NCI-H82 treated with DMSO at 0.1 percent for 48 hours (cell line): Measurements from ENCODE around the gene OR10AD1.
"Not testable (repeated sequence)": the region's sequence is repeated elsewhere in the genome, so short reads cannot be mapped to it uniquely, and the experiment has no call there.

Source experiments
- DNase-seq: peaks from one replicate; lab custom pipeline; 2025; ENCODE audit not compliant: unreplicated experiment; lab: John Stamatoyannopoulos, UW

Gene OR10AD1, protein sequence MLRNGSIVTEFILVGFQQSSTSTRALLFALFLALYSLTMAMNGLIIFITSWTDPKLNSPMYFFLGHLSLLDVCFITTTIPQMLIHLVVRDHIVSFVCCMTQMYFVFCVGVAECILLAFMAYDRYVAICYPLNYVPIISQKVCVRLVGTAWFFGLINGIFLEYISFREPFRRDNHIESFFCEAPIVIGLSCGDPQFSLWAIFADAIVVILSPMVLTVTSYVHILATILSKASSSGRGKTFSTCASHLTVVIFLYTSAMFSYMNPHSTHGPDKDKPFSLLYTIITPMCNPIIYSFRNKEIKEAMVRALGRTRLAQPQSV

DNA sequence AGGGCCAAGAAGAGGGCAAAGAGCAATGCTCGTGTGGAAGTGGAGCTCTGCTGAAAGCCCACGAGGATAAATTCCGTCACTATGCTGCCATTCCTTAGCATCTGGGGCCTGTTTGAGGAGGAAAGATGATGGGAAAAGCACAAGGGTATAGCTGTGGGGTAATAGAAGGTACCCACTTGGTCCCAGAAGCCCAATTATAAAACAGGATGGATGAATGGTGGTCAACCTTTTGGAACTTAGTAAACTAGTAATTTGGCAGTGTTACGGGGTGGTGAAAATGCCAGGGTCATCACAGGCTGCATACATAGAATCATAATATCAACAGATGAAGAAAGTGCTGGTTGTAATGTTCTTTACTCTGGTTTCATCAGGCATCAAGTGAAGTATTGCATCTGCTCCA lies at the start of gene OR10AD1:
Gene OR10AD1, minus strand, starts transcription at position 101 of the 400 bp plus-strand sequence. Its CDS starts 0 bp downstream, at position 101.
- DNase-seq: no peak

DNA sequence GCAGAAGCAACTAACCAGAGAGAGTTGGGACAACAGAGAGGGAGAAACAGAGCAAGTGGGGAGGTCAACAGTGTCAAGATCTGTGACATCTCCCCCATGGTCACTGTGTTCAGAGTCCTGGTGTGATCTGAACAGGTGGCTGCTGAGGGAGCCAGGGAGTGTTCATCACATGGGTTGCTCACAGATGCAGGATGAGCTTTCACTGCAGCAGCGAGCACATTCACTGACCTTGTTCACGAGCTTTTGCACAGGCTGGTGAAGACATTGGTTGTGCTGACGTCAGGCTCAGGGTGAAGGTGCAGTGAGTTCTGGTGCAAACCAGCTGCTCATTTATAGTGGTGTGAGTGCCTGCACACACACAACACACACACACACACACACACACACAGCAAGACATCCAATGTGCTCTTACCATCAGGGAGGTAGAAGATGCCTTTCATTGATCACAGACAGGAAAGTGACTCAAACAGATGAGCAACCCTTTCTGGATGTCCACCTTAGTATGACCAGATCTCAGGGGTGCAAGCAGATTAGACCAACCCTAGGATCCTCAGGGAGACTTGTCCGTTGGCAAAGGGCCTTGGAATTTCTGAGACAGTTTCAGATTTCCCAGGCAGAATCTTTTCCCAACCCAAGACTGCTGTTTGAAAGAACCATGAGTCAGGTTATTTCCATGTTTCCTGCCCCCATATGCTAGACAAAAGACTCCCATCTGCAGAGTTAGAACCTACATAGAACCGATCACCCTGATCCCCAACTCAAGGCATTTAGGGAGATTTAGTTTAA lies 44.3 kb upstream of the OR10AD1 start:
- no peak for DNase-seq

DNA sequence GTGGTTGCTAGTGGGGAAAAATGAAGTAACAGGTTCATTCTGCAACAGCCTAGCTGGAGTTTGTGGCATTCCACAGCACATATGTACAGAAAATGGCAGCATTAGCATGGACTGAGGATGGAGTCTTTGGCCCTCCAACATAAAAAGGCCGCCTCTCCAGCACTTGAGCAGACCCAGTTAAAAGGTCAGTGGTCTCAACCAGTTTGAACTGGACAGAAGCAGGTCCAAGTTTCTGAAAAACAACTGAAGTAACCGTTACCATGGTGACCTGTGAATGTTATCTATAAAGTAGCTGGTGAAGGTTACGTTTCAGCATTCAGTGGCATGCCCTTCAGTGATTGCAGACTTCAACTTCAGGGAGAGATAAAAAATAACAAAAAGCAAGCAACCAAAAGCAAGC lies 34.1 kb upstream of the OR10AD1 start:
- no peak for DNase-seq

DNA sequence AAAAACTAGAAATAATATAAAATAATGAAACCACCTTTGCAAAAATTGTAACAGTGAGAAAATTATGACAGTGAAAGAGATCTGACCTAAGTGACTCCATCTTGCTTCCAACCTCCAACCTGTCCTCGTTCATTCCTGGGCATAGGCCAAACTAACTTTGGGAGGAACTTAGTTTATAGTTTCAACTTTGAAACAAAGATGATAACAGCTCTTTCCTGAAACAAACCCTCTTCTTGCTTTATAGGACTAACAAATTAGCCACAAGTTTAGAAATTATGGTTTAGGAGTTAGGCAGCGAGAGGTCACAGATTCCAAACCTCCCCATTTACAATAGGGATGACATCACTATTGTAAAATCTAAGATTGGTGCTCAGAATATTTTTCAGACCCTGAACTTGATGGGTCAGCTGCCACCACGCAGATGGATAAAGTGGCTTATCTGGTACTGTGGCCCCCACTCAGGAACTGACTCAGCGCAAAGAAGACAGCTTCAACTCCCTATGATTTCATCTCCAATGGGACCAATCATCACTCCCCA lies 32.8 kb upstream of the OR10AD1 start:
- DNase-seq: no peak

DNA sequence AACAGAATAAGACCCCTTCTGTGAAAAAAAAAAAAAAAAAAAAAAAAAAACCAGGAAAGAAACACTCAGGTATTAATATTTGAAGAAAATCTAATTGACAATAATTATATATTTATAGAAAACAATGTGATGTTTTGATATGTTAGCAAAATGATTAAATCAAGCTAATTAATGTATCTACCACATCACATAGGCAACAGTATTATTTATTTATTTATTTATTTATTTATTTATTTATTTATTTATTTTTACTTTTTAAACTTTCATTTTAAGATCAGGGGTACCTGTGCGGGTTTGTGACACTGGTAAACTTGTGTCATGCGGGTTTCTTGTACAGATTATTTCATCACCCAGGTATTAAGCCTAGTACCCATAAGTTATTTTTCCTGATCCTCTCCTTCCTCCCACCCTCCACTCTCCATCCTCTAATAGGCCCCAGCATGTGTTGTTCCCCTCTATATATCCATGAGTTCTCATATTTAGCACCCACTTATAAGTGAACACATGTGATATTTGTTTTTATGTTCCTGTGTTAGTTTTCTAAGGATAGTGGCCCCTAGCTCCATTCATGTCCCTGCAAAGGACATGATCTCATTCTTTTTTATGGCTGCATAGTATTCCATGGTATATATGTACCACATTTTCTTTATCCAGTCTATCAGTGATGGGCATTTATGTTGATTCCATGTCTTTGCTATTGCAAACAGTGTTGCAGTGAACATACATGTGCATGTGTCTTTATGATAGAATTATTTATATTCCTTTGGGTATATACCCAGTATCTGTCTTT lies 28.3 kb upstream of the OR10AD1 start:
- not testable (repeated sequence) for DNase-seq

DNA sequence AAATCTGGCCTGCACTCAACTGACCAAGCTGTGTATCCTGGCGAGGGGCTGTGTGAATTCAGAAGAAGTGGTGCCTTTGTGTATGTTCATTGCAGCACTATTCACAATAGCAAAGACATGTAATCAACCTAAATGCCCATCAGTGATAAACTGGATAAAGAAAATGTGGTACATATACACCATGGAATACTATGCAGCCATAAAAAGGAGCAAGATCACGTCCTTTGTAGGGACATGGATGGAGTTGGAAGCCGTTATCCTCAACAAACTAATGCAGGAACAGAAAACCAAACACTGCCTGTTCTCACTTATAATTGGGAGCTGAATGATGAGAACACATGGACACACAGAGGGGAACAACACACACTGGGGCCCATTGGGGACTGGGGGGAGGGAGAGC lies 21.4 kb upstream of the OR10AD1 start:
- not testable (repeated sequence) for DNase-seq

DNA sequence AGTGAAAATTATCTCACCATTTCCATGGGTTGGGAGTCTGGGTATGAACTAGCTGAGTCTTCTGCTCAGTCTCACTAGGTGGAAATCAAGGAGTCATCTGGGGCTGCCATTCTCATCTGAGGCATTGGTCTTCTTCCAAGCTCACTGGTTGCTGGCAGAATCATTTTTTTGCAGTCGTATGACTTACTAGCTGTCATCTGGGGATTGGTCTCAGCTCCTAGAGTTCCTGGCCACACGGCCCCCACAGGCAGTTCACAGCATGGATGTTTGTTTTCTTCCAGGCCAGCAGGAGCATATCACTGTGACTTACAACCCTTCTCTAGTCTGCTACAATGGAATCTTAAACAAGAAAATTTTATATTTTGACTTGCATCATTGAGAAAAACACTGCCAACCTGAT lies 18.6 kb upstream of the OR10AD1 start:
- no peak for DNase-seq

DNA sequence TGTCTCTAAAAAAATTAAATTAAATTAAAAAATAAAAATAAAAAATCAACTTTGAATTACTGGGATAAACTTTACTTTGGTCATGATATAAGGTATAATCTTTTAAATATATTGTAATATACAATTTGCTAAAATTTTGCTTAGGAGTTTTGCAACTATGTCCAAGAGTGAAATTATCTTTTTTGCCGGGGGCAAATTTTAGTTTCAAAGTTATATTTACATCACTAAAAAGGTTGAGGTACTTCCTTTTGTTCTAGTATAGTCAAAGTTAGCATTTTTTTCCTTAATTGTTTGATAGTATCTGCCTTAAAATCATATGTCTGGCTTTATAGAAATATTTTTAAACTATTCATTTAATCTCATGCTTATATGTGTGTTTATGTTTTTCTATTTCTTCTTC lies 17.6 kb upstream of the OR10AD1 start:
- DNase-seq: no peak

DNA sequence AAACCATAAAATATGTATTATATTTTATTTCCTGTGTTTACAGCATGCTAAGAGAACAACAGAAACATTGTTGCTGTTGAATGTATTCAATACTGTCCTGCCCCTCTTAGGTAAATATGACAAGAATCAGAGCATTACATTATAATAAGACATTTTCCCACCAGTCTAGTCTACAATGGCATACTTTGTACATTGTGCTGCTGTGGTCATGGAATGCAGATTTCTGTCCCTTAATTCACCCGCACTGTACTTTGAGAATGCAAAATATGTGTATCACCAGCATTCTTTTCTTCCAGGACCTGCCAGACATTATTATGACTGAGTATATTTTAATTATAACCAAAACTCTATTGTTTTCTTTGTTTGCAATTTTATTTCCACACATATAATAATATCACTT lies 16.5 kb upstream of the OR10AD1 start:
- no peak for DNase-seq

DNA sequence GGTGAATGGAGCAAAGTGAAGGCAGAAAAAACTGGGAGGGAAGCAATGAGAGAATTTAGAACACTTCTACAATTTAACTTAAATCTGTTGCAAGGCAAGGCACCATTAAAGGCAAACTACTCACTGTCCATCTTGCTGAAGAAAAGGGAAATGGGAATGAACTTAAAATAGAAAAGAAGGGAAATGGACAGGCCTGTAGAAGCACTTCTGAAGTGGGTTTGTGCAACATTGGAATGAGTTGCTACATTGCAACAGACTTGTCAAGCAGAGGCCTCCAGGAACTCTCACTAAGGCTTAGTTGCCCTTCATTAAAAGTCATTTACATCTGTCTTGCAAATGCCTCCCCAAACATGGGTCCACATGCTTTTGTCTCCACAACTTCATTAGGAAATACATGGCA lies 13.7 kb upstream of the OR10AD1 start:
- no peak for DNase-seq

DNA sequence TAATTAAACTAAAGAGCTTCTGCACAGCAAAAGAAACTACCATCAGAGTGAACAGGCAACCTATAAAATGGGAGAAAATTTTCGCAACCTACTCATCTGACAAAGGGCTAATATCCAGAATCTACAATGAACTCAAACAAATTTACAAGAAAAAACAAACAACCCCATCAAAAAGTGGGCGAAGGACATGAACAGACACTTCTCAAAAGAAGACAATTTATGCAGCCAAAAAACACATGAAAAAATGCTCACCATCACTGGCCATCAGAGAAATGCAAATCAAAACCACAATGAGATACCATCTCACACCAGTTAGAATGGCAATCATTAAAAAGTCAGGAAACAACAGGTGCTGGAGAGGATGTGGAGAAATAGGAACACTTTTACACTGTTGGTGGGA lies 6.4 kb upstream of the OR10AD1 start:
- DNase-seq: not testable (repeated sequence)

DNA sequence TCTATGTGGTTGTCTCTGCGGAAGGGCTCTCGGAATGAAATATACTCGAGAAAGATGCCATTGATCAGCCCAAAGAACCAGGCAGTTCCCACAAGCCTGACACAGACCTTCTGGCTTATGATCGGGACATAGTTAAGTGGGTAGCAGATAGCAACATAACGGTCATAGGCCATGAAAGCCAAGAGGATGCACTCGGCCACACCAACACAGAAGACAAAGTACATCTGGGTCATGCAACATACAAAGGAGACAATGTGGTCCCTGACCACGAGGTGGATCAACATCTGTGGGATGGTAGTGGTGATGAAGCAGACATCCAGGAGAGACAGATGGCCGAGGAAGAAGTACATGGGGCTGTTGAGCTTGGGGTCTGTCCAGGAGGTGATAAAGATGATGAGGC lies 326 bp downstream of the OR10AD1 start:
- DNase-seq: no peak

DNA sequence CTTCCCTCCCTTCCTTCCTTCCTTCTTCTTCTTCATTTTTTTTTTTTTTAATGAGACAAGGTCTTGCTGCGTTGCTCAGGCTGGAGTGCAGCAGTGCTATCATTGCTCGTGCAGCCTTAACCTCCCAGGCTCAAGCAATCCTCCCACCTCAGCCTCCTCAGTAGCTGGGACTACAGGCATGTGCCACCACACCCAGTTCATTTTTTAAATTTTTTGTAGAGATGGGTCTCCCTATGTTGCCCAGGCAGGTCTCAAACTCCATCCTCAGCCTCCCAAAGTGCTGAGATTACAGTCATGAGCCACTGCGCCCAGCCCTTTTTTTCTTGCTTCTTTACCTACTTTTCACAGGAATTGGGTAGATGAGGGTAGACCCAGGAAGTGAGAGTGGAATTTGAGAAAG lies 1.6 kb downstream of the OR10AD1 start:
- no peak for DNase-seq

DNA sequence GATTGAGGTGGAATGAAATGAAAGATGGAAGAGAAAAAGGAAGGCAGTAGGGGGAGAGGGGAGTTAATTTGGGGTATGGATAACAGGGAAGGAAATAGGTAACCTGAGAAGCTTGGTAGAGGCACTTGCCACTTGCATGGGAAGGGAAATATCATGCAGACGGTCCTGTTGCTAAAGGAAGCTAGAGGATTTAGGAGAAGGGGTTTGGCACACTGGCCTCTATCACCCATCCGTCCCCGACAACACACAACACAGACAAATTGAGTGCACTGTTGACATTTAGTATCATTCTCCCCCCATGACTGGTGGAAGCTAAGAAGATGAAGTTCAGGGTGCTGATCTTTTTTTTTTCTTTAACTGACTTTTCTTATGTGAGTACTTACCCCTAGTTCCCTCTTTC lies 2.0 kb downstream of the OR10AD1 start:
- no peak for DNase-seq

DNA sequence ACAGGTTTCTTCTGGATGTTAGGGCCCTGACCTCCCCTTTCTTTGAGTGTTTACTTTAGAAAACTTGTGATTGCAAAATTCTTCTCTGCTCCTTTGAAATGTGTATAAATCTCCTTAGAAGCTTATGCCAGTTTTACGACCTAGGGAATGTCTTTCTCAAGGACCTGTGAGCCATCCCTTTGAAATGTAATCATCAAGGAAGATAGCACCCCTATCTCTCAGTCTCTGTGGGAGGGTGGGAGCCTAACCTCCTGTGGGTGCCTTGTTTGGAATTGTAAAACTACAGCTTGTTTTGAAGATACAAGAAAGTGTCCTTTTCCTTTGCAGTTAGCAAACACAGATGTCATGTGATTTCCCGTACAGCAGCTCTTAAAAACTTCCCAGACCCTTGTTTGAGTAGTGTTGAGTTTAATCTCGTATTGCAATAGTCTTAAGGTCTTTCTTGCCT lies 3.3 kb downstream of the OR10AD1 start:
- DNase-seq: no peak

DNA sequence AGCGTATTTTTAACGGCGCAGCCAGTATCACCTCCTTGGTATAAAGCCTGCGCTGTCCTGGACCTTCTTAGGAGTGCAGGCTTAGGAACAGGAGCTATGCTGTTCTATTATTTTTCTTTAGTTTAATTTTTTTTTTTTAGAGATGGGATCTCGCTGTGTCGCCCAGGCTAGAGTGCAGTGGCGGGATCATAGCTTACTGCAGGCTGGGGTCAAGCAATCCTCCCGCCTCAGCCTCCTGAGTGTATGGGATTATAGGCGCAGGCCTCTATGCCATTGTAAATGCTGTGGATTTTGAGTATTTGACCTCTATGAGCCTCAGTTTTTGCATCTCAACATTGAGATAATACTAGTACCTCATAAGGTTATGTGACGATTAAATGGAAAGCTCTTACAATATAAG lies 4.1 kb downstream of the OR10AD1 start:
- DNase-seq: no peak

DNA sequence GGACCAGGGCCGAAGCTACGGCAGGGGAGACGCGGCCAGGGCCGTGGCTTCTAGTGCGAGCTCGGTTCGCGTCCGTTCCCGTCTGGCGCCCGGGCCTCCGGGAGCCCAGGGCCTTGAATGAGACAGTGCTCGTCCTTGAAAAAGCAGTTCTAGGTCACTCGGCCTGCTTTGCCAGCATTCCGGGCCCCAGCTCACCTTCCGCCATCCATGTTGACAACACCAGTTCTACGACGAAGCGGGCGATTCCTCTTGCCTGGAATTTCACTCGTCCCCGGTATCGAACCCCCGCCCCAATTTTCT lies 4.5 kb downstream of the OR10AD1 start:
- DNase-seq: no peak

DNA sequence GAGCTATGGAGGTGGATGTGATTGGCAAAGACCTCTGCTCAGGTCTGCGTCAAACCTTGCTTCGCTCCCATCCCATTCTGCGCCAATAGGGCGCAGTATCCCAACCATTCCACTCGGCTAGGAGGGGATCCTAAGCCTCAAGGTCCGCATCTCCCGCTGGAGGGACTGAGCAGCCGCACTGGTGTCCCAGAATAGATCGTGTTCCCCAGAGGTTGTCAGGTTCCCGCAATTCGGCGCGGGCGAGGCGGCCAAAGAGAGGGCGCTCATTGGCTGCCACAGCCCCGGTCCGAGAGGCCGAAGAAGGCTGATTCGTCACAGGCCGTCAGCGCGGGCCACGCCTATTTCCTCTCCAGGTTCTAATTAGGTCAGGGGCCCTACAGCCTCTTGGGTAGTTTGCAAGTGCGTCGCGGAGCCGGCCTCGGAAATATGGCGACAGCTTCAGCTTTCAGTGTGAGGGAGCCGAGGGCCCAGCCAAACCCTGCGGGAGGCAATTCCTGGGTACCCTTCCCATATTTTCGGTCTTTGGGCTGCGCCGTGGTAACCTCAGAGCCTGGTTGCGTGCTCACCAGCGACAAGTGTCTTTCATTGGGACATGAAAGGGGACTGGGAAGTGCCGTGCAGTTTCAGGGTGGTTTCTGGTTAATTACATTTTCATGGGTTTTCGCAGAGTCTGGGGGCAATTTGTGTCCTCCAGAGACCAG lies 5.0 kb downstream of the OR10AD1 start:
- no peak for DNase-seq

DNA sequence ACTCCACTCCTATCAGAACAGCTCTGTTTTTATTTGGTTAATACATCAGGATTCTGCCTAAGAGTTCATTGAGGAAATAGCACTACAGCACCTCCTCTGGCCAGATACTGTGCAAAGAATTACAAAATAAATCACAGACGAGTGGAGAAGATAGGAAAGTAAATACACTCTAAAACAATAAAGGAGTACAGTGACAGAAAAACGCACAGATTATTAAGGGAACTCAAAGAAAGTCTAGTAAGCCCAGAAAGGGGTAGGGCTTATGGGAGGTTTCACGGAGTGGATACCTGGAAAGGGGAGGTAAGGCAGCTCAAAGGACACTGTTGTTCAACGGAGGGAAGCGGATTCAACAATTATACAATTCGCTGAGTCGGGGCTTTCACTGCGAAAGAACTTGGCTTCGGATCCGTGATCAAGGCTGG lies 5.5 kb downstream of the OR10AD1 start:
- no peak for DNase-seq

DNA sequence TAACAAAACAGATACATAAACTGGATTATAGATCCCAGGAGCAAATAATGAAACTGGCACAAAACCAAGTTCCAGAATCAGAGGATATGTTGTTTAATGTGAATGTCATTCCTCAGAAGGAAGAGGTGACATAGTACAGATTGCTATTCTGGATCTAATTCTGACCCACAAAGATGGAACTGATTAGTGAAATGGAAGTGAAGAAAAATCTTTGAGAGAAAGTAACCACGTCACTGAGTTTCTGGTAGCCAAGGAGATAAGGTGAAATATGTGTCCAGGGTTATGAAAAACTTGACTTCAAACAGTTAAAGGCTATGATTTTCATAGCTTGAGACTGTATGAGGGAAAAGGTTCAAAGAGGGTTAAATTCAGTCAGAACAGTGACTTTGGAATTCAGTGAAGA lies 8.3 kb downstream of the OR10AD1 start:
- no peak for DNase-seq

DNA sequence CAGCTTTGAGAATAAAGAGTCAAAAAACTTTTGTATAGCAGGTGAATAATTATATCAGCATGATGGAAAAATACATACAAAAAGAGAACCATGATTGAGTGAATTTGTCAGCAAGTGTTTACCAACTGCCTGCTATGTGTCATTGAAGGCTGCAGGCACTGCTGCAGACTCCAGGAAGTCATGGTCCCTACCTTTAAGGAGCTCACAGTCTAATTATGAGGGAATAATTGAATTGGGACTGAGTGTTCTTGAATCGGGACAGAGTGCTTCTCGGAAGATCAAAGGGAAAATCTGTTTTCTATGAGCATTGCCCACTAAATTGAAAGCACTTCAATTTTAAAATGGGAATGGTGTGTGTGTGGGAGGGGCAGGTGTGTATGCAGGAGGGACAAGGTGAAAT lies 9.5 kb downstream of the OR10AD1 start:
- no peak for DNase-seq
